Measurements from ENCODE around the gene OXTR. TPM values are rescaled to one million over a fixed set of nuclear protein-coding genes. Genes with fewer than 3 reads are reported as not detected.

The OXTR gene
- total RNA-seq: 1 to 10 TPM in 3 of 8 experiments, under 1 TPM in 5; 0.41 to 2.1 (median 0.85) TPM

DNA sequence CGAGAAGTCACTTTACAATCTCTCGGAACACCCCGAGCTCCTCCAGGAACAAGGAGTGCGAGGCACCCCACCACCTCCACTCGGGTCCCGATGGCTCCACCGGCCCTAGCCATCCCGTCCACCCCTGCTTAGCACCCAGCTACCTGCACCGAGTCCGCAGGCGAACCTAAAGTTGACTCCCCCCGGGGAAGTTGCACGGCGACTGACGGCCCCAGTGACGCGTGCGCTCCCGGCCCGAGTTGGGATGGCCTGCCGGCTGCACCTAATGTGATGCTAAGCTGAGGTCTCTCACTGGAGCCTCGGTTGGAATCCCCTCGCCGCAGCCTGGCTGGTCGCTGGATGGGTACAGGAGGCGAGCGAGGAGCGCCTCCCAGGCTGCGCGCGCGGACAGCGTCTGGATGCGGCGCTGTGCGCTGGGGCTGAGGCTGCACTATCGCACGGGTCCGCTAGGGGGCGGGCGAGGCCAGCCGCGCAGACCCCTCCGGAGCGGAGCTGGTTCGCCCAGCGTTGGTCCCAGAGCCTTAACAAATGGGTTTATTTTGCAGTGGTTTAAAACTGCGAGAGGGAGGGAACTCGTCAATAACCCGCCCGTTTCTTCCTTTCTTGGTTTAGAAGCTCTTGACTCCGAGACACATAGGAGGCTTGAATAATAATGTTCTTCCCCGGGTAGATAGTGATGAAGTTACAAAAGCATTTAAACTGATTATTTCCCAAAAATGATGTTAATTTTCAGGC is at the start of gene OXTR:
Gene OXTR, minus strand, starts transcription at position 526 of the 735 bp plus-strand sequence. CDS start 1,426 bp downstream, outside the sequence.
- peaks cover 0 to 3% of the 10 kb centered on the region in 2 donors for H3K4me1 ChIP-seq (replicated peaks in 1 of 2)
- ATAC-seq (replicated peaks in 6 of 8): peak; percentile 94 to 100 (median 98)
- in situ Hi-C loops (cut with MboI; ENCODE audit: low pct_unique_long_range_greater_than_20kb in 2 of 9, low sequenced_read_pairs in 9 of 9, unreplicated experiment in 9 of 9): no loop called here
- H3K27ac ChIP-seq: no peak within 1 kb of the TSS
- H3K4me3 ChIP-seq: peak within 1 kb of the TSS; percentile 24 to 29 (median 25)
- 0 to 13% (median 6%) methylated on average over 4 to 25 of the region's 53 CpGs; no CpG with 5 or more reads in 2 of the 10 experiments for WGBS, 10 experiments

- in situ Hi-C loops (cut with MboI; ENCODE audit: low pct_unique_long_range_greater_than_20kb in 2 of 9, low sequenced_read_pairs in 9 of 9, unreplicated experiment in 9 of 9): no loop called here
- H3K4me3 ChIP-seq: no peak overlapping the region
- 43 to 100% (median 100%) methylated on average over 1 to 2 of the region's 2 CpGs; no CpG with 5 or more reads in 4 of the 10 experiments for WGBS, 10 experiments
- ATAC-seq (replicated peaks in 6 of 8): no peak
- no peak overlapping the region for H3K27ac ChIP-seq
- H3K4me1 ChIP-seq (replicated peaks in 1 of 2): no peaks in the 10 kb centered on the region
Measured at GRCh38 chr3:8817486-8817885, 48.1 kb upstream of the OXTR start.

DNA sequence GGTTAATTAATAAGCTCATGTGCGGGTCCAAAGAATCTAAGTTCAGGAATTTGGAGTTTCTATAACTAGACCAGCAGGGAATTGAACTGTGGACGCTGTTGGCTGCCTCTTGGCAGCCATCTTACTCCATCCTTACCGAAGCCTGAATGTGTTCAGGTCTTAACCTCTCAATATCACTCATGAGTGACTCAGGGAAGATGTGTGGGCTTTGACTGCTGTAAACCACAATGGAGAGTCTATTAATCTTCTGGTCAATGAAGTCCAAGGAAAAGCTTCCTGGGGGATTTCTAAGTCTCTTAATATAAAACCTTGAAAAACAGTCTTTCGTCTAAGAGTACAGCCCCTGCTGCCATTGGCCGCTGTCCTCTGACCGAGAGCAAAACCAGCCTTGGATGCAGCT is 46.7 kb upstream of the OXTR start:
- Histone ChIP-seq H3K4me1 (replicated peaks in 1 of 2) (no peaks in the 10 kb centered on the region), H3K27ac (no peak overlapping the region), H3K4me3 (no peak overlapping the region)
- no peak for ATAC-seq (replicated peaks in 6 of 8)
- WGBS, 10 experiments: 88 to 100% (median 100%) methylated on average over 1 to 6 of the region's 6 CpGs; no CpG with 5 or more reads in 2 of the 10 experiments
- in situ Hi-C loops (cut with MboI; ENCODE audit: low pct_unique_long_range_greater_than_20kb in 2 of 9, low sequenced_read_pairs in 9 of 9, unreplicated experiment in 9 of 9): no loop called here

DNA sequence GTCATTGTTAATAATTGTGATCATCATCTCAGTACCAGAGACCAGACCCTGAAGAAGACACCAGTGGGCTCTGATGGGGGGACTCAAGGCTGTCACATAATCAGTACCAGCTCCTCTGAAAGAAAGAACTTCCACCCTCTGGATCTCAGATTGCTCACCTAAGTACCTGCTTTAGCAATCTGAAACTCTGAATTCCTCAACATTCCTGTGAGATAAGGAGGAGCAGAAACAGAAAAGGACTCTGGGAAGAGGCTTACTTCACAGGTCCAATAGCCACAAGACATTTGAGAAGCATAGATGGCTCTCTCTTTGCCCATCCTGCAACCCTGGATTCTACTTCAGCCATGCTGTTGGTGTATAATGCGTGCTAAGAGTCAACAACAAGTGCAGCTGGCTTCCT is 44.0 kb upstream of the OXTR start:
- no peak overlapping the region for H3K27ac ChIP-seq
- WGBS, 10 experiments: 71 to 100% (median 80%) methylated on average over 1 of the region's 1 CpG; no CpG with 5 or more reads in 7 of the 10 experiments
- H3K4me3 ChIP-seq: no peak overlapping the region
- ATAC-seq (replicated peaks in 6 of 8): no peak
- peaks cover 0 to 5% of the 10 kb centered on the region in 2 donors for H3K4me1 ChIP-seq (replicated peaks in 1 of 2)
- in situ Hi-C loops (cut with MboI; ENCODE audit: low pct_unique_long_range_greater_than_20kb in 2 of 9, low sequenced_read_pairs in 9 of 9, unreplicated experiment in 9 of 9): no loop called here

GRCh38 chr3:8810561-8810960 is 41.1 kb upstream of the OXTR start:
- WGBS, 10 experiments: 75 to 100% (median 89%) methylated on average over 1 to 2 of the region's 2 CpGs
- Histone ChIP-seq H3K4me1 (replicated peaks in 1 of 2) (peaks cover 0 to 5% of the 10 kb centered on the region in 2 donors), H3K27ac (no peak overlapping the region), H3K4me3 (no peak overlapping the region)
- ATAC-seq (replicated peaks in 6 of 8): no peak
- in situ Hi-C loops (cut with MboI; ENCODE audit: low pct_unique_long_range_greater_than_20kb in 2 of 9, low sequenced_read_pairs in 9 of 9, unreplicated experiment in 9 of 9): no loop called here

GRCh38 chr3:8805774-8806173 is 36.4 kb upstream of the OXTR start:
- Histone ChIP-seq H3K4me1 (replicated peaks in 1 of 2) (peaks cover 0 to 5% of the 10 kb centered on the region in 2 donors), H3K27ac (no peak overlapping the region), H3K4me3 (no peak overlapping the region)
- ATAC-seq (replicated peaks in 6 of 8): no peak
- WGBS, 10 experiments: 70 to 100% (median 98%) methylated on average over 1 to 2 of the region's 2 CpGs
- in situ Hi-C loops (cut with MboI; ENCODE audit: low pct_unique_long_range_greater_than_20kb in 2 of 9, low sequenced_read_pairs in 9 of 9, unreplicated experiment in 9 of 9): no loop called here

GRCh38 chr3:8802256-8802655 is 32.8 kb upstream of the OXTR start:
- no peaks in the 10 kb centered on the region for H3K4me1 ChIP-seq (replicated peaks in 1 of 2)
- ATAC-seq (replicated peaks in 6 of 8): no peak
- 57 to 100% (median 80%) methylated on average over 1 to 3 of the region's 3 CpGs; no CpG with 5 or more reads in 5 of the 10 experiments for WGBS, 10 experiments
- H3K4me3 ChIP-seq: no peak overlapping the region
- in situ Hi-C loops (cut with MboI; ENCODE audit: low pct_unique_long_range_greater_than_20kb in 2 of 9, low sequenced_read_pairs in 9 of 9, unreplicated experiment in 9 of 9): no loop called here
- no peak overlapping the region for H3K27ac ChIP-seq

DNA sequence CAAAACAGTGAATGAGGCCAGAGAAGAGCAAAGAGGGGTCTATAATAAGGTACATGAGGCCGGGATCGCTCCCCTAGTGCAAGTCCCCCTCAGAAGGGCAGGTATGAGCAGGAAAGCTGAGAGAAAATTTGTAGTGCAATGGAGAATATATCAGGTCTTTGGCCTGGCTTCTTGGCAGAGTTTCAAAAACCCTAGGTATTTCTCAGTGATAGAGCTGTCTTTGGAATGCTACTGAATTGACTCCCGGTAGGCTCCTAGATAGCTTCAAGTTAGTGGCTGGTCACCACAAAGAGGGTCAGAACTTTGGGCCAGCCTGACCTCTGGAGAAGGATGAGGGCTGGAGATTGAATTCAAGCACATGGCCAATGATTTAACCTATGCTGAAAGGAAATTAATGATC is 30.6 kb upstream of the OXTR start:
- in situ Hi-C loops (cut with MboI; ENCODE audit: low pct_unique_long_range_greater_than_20kb in 2 of 9, low sequenced_read_pairs in 9 of 9, unreplicated experiment in 9 of 9): no loop called here
- Histone ChIP-seq H3K4me1 (replicated peaks in 1 of 2) (no peaks in the 10 kb centered on the region), H3K4me3 (no peak overlapping the region), H3K27ac (no peak overlapping the region)
- 50 to 82% (median 63%) methylated on average over 2 to 3 of the region's 3 CpGs; no CpG with 5 or more reads in 5 of the 10 experiments for WGBS, 10 experiments
- no peak for ATAC-seq (replicated peaks in 6 of 8)

DNA sequence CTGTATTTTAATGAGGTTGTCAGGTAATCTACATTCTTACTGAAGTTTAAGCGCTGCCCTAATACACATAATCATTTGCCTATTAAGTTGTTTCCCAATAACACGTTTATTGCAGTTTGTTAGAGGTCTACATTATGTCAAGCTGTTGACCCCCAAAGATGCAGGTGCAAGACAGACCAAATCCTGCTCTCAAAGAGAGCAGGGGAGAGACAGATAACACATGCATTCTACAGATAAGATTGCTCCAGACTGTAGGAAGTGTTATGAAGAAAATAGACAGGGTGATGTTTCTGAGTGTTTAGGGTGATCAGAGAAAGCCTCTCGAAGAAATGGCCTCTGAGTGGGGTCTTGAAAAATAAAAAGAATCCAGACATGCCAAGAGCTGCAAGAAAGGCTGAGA is 24.8 kb upstream of the OXTR start:
- Histone ChIP-seq H3K27ac (no peak overlapping the region), H3K4me1 (replicated peaks in 1 of 2) (no peaks in the 10 kb centered on the region), H3K4me3 (no peak overlapping the region)
- WGBS, 10 experiments: 43 to 100% (median 89%) methylated on average over 1 to 3 of the region's 3 CpGs; no CpG with 5 or more reads in 1 of the 10 experiments
- no peak for ATAC-seq (replicated peaks in 6 of 8)
- in situ Hi-C loops (cut with MboI; ENCODE audit: low pct_unique_long_range_greater_than_20kb in 2 of 9, low sequenced_read_pairs in 9 of 9, unreplicated experiment in 9 of 9): loop anchor here in 1 of 9 experiments (25.0 kb wide), 1 partner anchor 143 kb away; no protein-coding TSS in a partner anchor

DNA sequence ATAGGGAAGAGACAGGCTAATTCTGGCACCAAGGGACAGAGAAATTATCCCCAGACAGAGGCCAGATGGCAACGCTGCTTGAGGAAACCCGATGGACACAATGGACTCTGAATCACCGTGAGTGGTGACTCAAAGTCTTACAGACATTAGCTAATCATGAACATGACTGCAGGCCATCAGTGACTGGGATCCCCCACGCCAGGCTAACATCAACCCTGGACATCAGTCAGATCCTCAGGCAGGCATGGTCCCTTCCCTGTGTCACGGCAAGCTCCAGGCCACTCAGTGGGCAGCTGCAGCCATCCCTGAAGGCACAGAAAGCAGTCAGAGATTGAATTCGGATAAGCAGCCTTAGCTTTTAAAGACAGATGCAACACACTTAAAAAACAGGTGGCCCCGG is 23.8 kb upstream of the OXTR start:
- 8 to 75% (median 40%) methylated on average over 1 to 5 of the region's 7 CpGs; no CpG with 5 or more reads in 3 of the 10 experiments for WGBS, 10 experiments
- Histone ChIP-seq H3K4me1 (replicated peaks in 1 of 2) (no peaks in the 10 kb centered on the region), H3K4me3 (no peak overlapping the region), H3K27ac (no peak overlapping the region)
- ATAC-seq (replicated peaks in 6 of 8): peak in 3 of 8 experiments; percentile 31 to 99 (median 75)
- in situ Hi-C loops (cut with MboI; ENCODE audit: low pct_unique_long_range_greater_than_20kb in 2 of 9, low sequenced_read_pairs in 9 of 9, unreplicated experiment in 9 of 9): loop anchor here in 1 of 9 experiments (25.0 kb wide), 1 partner anchor 144 kb away; no protein-coding TSS in a partner anchor

- WGBS, 10 experiments: 67 to 100% (median 80%) methylated on average over 1 to 2 of the region's 2 CpGs; no CpG with 5 or more reads in 1 of the 10 experiments
- Histone ChIP-seq H3K4me3 (no peak overlapping the region), H3K27ac (no peak overlapping the region), H3K4me1 (replicated peaks in 1 of 2) (no peaks in the 10 kb centered on the region)
- no peak for ATAC-seq (replicated peaks in 6 of 8)
- in situ Hi-C loops (cut with MboI; ENCODE audit: low pct_unique_long_range_greater_than_20kb in 2 of 9, low sequenced_read_pairs in 9 of 9, unreplicated experiment in 9 of 9): loop anchor here in 1 of 9 experiments (25.0 kb wide), 1 partner anchor 147 kb away; no protein-coding TSS in a partner anchor
Measured at GRCh38 chr3:8790529-8790928, 21.1 kb upstream of the OXTR start.

DNA sequence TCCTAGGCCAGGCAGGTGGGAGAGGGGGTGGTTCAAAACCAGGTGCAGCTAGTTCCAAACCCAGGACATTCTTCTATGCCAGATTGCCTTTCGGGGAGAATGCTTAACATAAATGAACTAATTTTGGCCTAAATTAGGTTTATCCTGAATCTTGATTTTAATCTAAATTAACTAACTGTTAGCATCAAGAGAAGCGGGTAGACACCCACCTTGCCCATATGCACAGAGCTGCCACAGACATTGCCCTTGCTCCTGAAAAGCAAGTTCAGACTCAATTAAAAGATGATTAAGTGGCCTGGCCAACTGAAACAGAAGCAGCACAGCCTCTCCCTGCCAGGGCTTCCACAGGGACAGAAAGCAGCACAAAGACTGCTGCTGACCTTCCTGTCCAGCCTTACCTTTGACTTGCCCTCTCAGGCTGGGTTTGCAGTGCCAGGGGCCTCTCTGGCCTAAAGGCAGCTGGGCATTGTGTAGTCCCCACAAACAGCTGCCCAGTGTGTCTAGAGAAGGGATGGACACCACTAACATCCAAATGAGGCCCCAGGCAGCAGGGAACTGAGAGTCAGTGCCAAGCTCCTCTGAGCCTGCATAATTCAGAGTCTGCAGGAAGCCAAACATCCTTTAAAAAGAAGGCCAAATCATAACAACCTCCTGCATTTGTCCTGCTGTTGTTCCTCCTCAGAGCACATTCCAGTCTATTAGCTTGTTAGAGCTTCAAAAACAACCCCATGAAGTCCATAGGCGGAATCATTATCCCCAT is 15.4 kb upstream of the OXTR start:
- peak in 2 of 8 experiments; percentile 44 to 47 for ATAC-seq (replicated peaks in 6 of 8)
- WGBS, 10 experiments: 80 to 100% (median 91%) methylated on average over 1 to 3 of the region's 3 CpGs; no CpG with 5 or more reads in 1 of the 10 experiments
- in situ Hi-C loops (cut with MboI; ENCODE audit: low pct_unique_long_range_greater_than_20kb in 2 of 9, low sequenced_read_pairs in 9 of 9, unreplicated experiment in 9 of 9): loop anchor here in 1 of 9 experiments (25.0 kb wide), 1 partner anchor 152 kb away; no protein-coding TSS in a partner anchor
- Histone ChIP-seq H3K4me1 (replicated peaks in 1 of 2) (no peaks in the 10 kb centered on the region), H3K4me3 (no peak overlapping the region), H3K27ac (no peak overlapping the region)

DNA sequence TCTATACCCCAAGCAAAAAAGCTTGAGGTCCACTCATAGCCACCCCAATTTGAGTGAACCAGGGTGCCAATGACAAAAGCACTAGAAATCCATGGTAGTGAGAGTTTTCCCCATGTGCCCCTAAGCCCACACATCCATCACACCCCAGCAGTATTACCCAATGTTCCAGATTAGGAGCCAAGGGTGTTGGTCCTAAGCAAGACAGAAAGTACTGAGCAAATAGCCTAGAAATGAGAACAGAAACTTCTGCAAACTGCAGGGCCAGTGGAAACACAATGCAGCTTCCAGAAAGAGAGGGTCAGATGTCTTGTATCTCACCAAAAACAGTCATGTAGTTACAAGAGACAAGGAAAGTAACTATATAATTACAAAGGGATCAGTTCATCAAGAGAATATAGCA is 10.9 kb upstream of the OXTR start:
- H3K4me3 ChIP-seq: no peak overlapping the region
- ATAC-seq (replicated peaks in 6 of 8): no peak
- H3K4me1 ChIP-seq (replicated peaks in 1 of 2): no peaks in the 10 kb centered on the region
- no peak overlapping the region for H3K27ac ChIP-seq
- in situ Hi-C loops (cut with MboI; ENCODE audit: low pct_unique_long_range_greater_than_20kb in 2 of 9, low sequenced_read_pairs in 9 of 9, unreplicated experiment in 9 of 9): loop anchor here in 1 of 9 experiments (25.0 kb wide), 1 partner anchor 157 kb away; no protein-coding TSS in a partner anchor
